Erythroblast (primary cell): ENCODE measurements around the gene MRFAP1L1.

Experiments used
- DNase-seq, 2 experiments: peaks; one replicate each; lab custom pipeline; 2025; lab: John Stamatoyannopoulos, UW
- GATA1 ChIP-seq: IDR thresholded peaks from 2 replicates; pipeline ENCODE4 v1.6.1; 2011; ENCODE audit warnings: low read depth, mild to moderate bottlenecking, control low read depth, low read length, moderate library complexity
- POLR2A ChIP-seq: IDR thresholded peaks from 2 replicates; pipeline ENCODE4 v1.6.1; 2011; ENCODE audit warnings: mild to moderate bottlenecking, low read length

Gene MRFAP1L1

DNA sequence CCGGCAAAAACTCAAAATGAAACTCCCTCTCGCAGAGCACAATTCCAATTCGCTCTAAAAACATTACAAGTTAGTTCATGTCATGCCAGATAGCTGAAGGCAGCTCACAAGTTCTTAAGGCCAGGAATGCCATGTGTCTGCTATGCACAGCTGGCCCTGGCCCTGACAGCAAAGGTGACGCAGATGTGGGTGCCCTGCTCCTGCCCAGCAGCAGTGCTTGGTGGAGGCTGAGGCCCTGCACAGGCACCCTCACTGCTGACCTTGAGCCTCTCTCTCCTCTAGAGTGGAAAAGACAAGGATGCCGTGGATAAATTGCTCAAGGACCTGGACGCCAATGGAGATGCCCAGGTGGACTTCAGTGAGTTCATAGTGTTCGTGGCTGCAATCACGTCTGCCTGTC is 13.1 kb downstream of the MRFAP1L1 start:
- TF ChIP-seq GATA1 (no peak), POLR2A (no peak)
- no peak for DNase-seq

DNA sequence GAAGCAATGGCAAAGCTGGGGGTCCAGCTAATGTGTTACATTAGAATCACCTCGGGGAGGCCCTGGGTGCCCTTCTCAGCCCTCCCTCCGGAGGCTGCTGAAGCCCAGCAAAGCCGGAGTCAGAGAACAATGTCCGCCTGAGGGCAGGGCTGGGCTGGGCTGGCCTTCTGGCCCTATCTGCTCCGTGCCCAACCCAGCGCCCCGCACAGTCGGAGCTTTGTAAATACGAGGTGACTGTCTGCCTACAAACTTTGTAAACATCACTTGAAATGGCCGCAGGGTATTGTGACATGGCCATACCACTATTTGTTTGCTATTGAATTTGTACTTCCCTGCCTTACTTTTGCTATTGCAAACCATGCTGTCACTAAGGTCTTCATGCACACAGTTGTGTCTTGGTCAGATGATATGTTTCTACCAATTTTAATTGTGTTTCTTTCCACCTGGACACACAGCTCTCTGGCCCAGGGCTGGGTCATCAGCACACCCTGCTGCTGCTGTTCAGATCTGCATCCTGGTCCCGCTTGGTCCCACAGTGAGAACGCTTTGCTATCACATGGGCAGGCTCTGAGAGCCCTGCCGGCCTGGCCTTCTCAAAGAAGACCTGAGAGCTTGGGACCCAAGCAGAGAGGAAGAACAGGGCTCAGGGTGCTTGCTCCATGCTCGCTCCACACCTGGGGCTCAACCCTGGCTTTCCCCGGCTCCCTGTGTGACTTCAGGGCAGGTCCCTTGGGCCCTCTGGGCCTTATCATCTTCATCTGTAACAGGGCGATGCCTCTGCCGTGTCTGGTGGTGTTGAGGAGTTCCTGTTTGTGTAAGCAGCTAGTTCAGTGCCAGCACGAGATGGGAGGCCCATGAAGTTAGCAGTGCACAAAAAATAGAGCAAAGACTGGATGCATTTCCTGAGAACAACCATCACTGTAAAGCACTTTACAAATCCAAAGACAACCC is 13.7 kb downstream of the MRFAP1L1 start:
- TF ChIP-seq GATA1 (no peak), POLR2A (no peak)
- peak; percentile 79 to 82 for DNase-seq

DNA sequence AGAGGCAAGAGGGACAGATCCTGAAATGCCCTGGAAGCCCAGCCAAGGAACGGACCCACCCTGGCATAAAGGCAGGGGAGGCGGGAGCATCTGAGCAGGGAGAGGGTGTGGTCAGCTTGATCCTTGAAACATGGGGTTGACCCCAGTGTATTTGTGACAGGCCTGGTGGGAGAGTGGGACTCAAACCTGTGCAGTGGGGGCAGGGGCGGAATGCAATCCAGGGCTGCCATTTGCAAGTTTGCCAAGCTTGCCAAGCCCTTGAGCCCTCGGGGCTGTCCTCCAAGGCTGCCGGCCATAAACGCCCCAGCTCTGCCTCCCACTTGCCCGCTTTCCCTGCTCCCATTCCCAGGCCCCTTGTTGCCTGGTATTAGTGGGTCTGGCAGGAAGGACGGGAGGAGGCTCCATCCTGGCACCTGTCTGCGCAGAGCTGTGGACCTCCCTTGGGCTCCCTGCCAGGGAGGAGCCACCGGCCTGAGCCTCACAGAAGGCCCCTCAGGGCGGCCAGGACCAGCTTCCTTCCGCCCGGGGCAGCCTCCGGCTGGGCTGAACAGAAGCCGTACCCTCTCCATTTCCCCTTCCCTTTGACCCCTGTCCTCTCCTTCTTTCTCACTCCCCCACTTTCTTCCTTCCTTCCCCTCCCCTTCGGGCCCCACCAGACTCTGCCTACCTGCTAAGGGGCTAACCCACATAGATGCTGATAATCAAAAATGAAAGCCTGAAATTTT is 15.3 kb downstream of the MRFAP1L1 start:
- no peak for DNase-seq
- no peak for TF ChIP-seq GATA1
- no peak for TF ChIP-seq POLR2A

DNA sequence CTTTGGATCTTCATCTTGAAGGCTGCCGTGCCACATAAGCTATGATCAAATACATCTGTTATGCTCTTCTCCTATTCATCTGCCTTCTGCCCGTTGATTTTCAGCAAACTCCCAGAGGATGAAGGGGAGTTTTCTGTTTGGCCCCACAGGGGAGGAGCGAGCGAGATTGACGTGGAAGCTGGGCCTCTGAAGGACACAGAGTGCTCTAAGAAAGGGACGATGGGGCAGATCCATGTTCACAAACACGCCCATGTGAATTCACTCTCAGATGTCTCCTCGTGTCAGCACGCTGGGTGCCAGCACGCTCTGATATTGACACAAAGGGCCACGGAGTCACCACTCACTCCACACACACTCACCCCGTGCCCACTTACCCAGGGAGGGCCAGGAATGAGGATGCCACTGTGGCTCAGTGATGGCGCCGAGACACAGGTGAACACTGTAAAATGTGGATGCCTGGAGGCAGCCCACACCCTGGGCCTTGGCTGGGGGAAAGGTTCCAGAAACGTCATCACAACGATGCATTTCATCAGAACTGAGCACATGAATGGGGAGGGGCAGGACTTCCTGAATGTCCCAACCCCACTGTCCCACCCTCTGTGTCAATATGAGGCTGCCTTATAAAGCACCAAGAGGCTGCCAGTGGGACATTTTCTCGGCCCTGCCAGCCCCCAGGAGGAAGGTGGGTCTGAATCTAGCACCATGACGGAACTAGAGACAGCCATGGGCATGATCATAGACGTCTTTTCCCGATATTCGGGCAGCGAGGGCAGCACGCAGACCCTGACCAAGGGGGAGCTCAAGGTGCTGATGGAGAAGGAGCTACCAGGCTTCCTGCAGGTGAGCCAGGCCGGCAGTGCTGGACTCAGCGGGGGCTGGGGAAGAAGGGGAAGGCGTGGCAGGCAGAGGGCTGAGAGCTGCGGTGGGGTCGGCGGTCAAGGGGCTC is 16.2 kb downstream of the MRFAP1L1 start, which contains the start of gene S100P:
S100P (plus strand) TSS at position 648 of the 946 bp plus-strand sequence; CDS start at position 703, 55 bp downstream.
- peak in 1 of 2 experiments; percentile 36 for DNase-seq
- TF ChIP-seq POLR2A = no peak
- no peak for TF ChIP-seq GATA1

DNA sequence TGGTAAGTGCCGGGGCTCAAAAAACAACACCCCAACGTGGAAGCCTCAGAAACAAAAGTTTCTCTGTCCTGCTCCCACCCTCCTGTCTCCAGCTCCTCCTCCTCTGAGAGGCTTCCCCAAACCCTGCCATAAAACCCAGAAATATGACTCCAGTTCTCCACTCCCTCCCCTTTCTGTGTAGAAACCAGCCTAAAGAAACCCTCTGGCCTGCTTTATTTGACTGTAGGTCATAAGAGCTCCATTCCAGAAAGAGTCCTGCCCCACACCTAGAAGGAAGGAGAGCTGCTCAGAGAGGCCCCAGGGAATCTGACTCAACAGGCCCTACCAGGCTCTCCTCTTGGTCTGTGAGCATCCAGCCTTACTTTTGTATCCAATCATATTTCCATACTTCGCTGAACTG is 16.9 kb downstream of the MRFAP1L1 start:
- DNase-seq = no peak
- TF ChIP-seq POLR2A (no peak), GATA1 (no peak)

DNA sequence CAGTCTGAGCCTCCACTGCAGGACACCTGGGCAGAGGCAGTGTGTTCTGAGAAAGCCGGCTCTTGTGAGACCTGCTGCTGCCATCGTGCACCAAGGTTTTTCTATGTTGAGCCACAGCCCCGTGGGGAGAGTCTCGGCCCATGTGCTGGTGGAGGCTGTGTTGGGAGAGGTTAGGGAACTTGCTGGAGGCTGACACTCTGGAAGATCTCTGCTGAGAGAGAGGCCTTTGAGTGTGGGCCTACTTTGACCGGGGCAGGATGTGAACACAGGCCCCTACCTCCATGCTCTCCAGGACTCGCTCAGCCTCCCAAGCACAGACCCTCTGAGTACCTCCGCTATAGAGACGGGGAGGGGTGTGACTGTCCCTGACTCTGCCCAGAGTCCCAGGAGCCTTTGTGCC is 17.3 kb downstream of the MRFAP1L1 start:
- no peak for TF ChIP-seq GATA1
- no peak for TF ChIP-seq POLR2A
- no peak for DNase-seq

DNA sequence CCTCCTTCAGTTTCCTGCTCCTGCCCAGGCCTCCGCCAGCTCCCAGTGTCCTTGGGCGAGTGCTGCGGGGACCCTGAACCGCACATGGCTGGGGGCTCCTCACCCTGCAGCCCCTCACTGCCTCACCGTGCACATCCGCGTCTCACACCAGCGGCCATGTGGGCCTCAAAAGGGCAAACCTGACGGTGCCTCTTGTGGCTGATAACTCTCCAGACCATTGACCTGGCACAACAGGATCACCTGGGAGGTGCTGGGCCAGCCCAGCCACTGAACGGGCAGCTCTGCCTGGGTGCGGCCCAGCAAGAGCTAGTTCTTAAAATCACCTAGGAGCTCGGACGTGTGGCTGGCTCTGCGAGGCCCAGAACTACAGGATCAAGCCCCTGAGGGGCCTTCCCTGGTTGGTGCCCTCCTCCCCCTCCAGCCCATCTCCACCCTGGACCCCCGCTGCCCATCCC is 20.1 kb downstream of the MRFAP1L1 start:
- TF ChIP-seq POLR2A (no peak), GATA1 (no peak)
- DNase-seq = no peak

DNA sequence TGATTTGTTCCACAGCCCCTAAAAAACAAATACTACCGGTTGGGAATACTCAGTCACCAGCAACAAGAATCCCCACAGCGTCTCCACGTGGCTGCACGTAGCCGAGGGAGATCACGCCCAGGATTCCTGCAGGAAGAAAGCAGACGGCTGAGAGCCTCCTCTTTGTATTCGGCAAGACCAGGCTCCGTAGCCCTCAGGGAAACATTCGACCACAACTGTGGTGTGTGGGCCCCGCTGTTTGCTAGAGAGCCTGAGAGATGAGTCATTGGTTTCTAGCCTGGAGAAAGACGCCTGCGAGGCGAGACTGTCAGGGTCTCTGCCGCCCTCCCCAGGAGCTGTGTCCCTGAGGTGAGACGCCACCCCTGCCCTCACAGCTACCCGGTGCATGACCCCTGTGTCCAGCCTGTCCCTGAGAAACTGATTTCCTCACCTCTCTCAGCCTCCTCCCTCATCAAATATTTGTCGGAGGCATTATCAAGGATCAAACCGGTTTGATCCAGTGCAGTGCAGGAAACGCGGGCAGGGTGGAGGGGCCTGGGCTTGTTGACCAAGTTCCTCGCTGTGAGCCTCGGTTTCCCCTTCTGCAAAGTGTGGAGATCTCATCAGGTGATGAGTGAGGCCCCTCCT is 20.7 kb downstream of the MRFAP1L1 start:
- TF ChIP-seq POLR2A = no peak
- no peak for TF ChIP-seq GATA1
- DNase-seq = peak; percentile 26 to 44

DNA sequence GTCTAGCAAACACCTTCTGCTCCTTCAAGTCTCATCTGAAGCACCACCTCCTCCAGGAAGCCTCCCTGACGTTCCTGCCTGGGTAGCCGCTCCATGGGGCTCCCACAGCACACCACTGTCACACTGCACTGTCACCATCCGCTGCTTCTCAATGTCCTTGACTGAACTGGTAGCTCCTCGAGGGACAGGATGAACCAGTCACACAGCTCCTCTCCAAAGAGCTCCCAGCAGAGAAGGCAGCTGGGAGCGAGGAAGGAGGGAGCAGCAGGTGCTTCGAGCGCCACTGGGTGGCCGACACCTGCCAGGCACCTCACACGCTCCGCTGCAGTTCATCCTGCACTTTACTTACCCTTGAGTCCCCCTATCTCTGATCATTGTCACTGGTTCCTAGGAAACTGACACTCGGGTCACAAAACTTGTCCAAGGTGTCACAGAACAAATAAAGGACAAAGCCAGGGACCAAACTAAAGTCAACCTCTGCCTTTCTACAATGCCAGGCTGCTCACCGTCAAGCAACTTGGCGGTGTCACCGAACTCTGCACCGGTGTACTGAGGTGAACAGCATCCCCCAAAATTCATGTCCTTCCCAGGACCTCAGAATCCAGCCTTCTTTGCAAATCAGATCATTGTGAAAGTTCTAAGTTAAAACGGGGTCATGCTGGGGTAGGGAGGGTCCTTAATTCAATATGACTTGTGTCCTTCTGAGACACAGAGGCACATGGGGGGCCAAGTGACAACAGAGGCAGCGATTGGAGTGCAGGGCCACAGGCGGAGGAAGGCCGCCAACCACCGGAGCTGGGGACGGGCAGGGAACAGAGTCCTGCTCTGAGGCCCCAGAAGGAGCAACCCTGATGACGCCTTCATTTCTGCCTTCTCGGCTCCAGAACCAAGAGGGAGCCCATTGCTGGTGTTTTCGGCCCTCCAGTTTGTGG is 21.5 kb downstream of the MRFAP1L1 start:
- TF ChIP-seq POLR2A = no peak
- no peak for TF ChIP-seq GATA1
- no peak for DNase-seq

DNA sequence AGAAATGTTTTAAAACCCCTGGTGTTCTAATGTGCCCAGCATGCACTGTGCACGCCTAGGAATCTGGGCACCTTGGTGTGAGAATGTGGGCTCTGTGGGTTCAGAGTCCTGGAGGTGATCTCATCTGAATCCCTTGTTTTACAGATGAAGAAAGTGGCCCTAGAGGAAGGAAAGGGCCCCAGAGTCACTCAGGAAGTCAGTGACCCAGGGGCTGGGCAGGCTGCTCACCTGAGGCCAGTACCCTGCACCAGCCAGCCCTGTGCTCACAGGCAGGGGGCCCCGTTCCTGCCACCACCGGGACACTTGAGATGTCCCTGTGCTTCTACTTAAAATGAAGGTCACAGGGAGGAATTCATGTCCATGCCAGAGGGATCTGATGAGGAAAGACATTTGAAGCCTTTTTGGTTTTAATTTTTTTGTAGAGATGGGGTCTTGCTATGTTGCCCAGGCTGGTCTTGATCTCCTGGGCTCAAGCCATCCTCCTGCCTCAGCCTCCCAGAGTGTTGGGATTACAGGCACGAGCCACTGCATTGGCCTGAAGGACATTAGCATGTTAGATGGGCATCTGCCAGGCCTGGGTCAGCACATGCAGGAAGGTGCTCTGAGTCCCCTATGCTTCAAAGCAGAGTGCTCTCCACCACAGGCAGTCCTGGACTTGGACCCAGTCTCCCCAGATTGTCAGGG is 23.4 kb downstream of the MRFAP1L1 start:
- TF ChIP-seq GATA1 (no peak), POLR2A (no peak)
- DNase-seq = no peak

DNA sequence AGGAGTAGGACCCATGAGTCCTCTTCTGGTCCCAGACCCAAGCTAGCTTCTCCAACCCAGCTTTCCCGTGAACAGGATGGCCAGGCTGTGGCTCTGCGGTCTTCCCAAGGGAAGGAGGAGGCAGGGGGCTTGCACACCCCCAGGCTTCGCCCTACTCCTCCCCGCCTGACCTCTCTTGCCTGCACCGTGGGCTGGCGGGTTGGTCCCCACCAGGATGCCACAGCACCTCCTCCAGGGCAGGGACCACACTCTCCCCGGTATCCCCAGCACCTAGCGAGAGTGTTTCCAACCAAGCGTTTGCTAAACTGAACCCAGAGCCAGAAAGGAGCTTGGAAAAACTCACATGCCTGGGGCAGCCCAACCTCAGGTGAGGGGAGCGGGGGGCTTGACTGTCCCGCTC is 25.0 kb downstream of the MRFAP1L1 start:
- DNase-seq = no peak
- TF ChIP-seq POLR2A (no peak), GATA1 (no peak)
